Measurements from ENCODE around the gene NPIPB8.
"Not testable (repeated sequence)": the region's sequence is repeated elsewhere in the genome, so short reads cannot be mapped to it uniquely, and the experiment has no call there.

The NPIPB8 gene

DNA sequence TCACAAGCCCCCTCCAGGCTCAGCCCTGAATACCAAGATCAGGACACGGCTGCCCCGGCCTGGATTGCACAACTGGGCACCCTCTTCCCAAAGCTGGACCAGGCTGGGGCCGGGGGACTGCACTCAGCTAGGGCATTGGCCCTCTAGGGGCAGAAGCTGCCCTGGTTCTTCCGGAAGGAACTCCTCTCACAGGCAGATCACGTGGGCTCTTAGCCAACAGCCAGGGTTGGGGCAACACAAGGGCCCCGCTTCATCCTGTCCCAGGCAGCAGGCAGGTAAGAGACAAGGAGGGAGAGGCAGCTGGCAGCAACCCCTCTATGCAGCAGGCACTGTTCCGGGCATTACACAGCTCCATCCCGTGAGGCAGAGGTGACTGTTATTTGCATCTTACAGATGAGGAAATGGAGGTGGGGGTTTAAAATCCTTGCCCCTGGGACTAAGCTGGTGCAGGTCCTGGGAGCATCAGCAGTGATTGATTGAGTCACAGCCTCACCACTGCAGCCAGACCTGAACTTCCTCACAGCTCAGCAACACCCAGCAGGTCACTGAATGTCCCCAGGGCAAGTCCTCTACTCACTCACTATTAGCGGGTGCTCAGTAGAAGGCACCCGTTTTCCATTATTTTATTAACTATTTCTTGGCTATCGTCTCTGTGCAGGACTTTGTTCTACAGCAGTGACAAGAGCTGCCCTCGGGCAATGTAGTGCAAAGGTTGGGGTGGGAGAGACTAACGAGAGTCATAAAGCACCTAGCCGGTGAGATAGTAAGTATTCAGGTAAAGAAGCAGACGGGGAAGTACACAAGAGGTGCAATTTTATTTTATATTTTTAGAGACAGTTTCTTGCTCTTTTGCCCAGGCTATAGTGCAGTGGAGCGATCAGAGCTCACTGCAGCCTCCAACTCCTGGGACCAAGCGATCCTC lies 25.2 kb upstream of the NPIPB8 start:
- H3K9ac ChIP-seq (ENCODE audit: low read depth, low read length); H3K9me3 ChIP-seq (ENCODE audit: control insufficient read depth, insufficient read depth, low read length); H3K36me3 ChIP-seq (ENCODE audit: insufficient read depth, low read length): not testable (repeated sequence)
- peaks cover 15% of the 10 kb centered on the region; the same call in 1 of the 2 replicates for H3K4me1 ChIP-seq (ENCODE audit: insufficient read depth, low read length)

- H3K9me3 ChIP-seq (ENCODE audit: control insufficient read depth, insufficient read depth, low read length), result not testable (repeated sequence)
Measured at GRCh38 chr16:28613912-28614311, 24.0 kb upstream of the NPIPB8 start.

GRCh38 chr16:28614561-28614960 lies 23.3 kb upstream of the NPIPB8 start:
- not testable (repeated sequence) for H3K9me3 ChIP-seq (ENCODE audit: control insufficient read depth, insufficient read depth, low read length); H3K36me3 ChIP-seq (ENCODE audit: insufficient read depth, low read length); H3K9ac ChIP-seq (ENCODE audit: low read depth, low read length)
- peaks cover 12% of the 10 kb centered on the region; the same call in 1 of the 2 replicates for H3K4me1 ChIP-seq (ENCODE audit: insufficient read depth, low read length)

More at GRCh38 chr16:28613912-28614311, 24.0 kb upstream of the NPIPB8 start:
- not testable (repeated sequence) for H3K9ac ChIP-seq (ENCODE audit: low read depth, low read length); H3K36me3 ChIP-seq (ENCODE audit: insufficient read depth, low read length)
- H3K4me1 ChIP-seq (ENCODE audit: insufficient read depth, low read length), result peaks cover 16% of the 10 kb centered on the region; the same call in 1 of the 2 replicates

DNA sequence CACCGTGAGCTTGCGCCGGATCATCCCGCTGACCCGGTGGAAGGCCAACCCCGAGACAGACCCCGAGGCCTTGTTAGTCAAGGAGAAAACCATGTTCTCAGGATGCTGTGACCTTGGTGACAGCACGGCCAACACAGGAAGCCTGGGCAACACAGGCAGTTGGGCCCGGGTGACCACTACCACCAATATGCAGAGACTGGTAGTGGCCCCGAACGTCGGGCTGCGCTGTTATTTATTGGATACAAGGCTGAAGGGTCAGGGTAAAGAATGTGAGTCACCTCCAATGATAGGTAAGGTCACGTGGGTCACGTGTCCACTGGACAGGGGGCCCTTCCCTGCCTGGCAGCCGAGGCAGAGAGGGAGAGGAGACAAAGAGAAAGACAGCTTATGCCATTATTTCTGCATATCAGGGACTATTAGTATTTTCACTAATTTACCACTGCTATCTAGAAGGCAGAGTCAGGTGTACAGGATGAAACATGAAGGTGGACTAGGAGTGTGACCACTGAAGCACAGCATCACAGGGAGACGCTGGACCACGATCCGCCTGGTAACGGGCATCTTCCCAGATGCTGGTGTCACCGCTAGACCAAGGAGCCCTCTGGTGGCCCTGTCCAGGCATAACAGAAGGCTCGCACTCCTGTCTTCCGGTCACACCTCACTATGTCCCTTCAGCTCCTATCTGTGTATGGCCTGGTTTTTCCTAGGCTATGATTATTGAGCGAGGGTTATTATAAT lies 22.2 kb upstream of the NPIPB8 start:
- H3K9me3 ChIP-seq (ENCODE audit: control insufficient read depth, insufficient read depth, low read length); H3K36me3 ChIP-seq (ENCODE audit: insufficient read depth, low read length); H3K4me1 ChIP-seq (ENCODE audit: insufficient read depth, low read length); H3K9ac ChIP-seq (ENCODE audit: low read depth, low read length): not testable (repeated sequence)

- not testable (repeated sequence) for H3K36me3 ChIP-seq (ENCODE audit: insufficient read depth, low read length); H3K4me1 ChIP-seq (ENCODE audit: insufficient read depth, low read length); H3K9me3 ChIP-seq (ENCODE audit: control insufficient read depth, insufficient read depth, low read length); H3K9ac ChIP-seq (ENCODE audit: low read depth, low read length)
Measured at GRCh38 chr16:28616224-28616577, 21.7 kb upstream of the NPIPB8 start.

DNA sequence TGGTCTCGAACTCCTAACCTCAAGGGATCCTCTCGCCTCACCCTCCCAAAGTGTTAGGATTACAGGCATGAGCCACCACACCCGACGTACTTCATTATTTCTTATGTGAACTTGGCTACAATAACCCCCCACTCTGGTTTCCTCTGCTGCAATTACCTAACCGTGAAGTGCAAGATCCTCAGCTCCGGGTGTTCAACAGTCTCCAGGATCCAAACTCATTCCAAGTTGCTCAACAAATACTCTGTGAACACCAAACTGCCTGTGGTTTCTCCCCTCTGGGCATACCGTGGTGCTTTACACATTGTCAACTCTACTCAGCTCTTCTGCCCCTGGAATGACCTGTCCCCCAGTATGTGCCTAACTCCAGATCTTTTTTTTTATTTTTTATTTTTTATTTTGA lies 21.2 kb upstream of the NPIPB8 start:
- H3K9me3 ChIP-seq (ENCODE audit: control insufficient read depth, insufficient read depth, low read length), result no peaks in the 10 kb centered on the region
- peaks cover 8% of the 10 kb centered on the region; the same call in 1 of the 2 replicates for H3K4me1 ChIP-seq (ENCODE audit: insufficient read depth, low read length)
- no peak overlapping the region for H3K9ac ChIP-seq (ENCODE audit: low read depth, low read length)
- no peaks in the 10 kb centered on the region for H3K36me3 ChIP-seq (ENCODE audit: insufficient read depth, low read length)

GRCh38 chr16:28617874-28618273 lies 20.0 kb upstream of the NPIPB8 start:
- Histone ChIP-seq H3K9ac (ENCODE audit: low read depth, low read length) (no peak overlapping the region), H3K4me1 (ENCODE audit: insufficient read depth, low read length) (peaks cover 13% of the 10 kb centered on the region; the same call in 1 of the 2 replicates), H3K9me3 (ENCODE audit: control insufficient read depth, insufficient read depth, low read length) (no peaks in the 10 kb centered on the region), H3K36me3 (ENCODE audit: insufficient read depth, low read length) (no peaks in the 10 kb centered on the region)

DNA sequence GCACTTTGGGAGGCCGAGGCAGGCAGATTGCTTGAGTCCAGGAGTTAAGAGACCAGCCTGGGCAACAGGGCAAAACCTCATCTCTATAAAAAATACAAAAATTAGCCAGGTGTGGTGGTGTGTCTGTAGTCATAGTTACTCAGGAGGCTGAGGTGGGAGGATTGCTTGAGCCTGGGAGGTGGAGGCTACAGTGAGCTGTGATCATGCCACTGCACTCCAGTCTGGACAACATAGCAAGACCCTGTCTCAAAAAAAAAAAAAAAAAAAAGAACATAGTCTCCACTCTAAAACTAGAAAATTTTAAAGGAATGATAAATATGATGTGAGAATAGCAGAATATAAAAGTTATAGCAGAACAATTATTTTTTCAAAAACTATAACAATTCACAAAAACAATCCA lies 17.5 kb upstream of the NPIPB8 start:
- not testable (repeated sequence) for H3K9ac ChIP-seq (ENCODE audit: low read depth, low read length); H3K36me3 ChIP-seq (ENCODE audit: insufficient read depth, low read length)

DNA sequence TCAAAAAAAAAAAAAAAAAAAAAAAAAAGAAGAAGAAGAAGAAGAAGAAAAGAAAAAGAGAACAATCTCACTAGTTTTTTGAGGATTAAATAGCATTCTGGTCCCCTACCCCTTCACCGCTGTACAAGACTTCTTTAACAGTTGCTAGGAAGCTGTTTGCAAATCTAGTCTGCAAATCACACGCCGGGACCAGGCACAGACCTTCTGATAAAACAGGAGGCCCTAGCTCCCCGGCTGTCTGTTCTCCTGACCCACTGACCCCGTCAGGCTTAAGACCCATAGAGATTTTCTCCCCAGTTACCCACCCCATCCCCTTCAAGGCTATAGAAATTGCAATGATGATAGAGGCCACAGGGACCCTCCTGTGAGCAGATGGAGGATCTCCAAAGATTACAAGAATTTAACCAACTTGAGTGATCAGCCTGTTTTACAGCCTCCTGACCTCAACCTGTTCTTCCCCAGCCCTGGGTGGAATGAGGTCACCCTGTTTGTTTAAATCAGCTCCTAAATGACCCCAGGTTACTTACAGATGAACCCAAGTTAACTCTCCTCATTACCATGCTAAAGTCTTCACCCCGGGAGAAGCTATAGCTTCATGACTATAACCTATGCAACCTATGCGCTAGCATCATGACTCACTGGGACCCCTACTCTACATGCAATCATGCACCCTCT lies 16.2 kb upstream of the NPIPB8 start:
- Histone ChIP-seq H3K4me1 (ENCODE audit: insufficient read depth, low read length) (peaks cover 13% of the 10 kb centered on the region; the same call in 1 of the 2 replicates), H3K9me3 (ENCODE audit: control insufficient read depth, insufficient read depth, low read length) (no peaks in the 10 kb centered on the region), H3K9ac (ENCODE audit: low read depth, low read length) (no peak overlapping the region), H3K36me3 (ENCODE audit: insufficient read depth, low read length) (no peaks in the 10 kb centered on the region)

More for the DNA sequence above, 17.5 kb upstream of the NPIPB8 start:
- H3K4me1 ChIP-seq (ENCODE audit: insufficient read depth, low read length), result peaks cover 13% of the 10 kb centered on the region; the same call in 1 of the 2 replicates
- not testable (repeated sequence) for H3K9me3 ChIP-seq (ENCODE audit: control insufficient read depth, insufficient read depth, low read length)

DNA sequence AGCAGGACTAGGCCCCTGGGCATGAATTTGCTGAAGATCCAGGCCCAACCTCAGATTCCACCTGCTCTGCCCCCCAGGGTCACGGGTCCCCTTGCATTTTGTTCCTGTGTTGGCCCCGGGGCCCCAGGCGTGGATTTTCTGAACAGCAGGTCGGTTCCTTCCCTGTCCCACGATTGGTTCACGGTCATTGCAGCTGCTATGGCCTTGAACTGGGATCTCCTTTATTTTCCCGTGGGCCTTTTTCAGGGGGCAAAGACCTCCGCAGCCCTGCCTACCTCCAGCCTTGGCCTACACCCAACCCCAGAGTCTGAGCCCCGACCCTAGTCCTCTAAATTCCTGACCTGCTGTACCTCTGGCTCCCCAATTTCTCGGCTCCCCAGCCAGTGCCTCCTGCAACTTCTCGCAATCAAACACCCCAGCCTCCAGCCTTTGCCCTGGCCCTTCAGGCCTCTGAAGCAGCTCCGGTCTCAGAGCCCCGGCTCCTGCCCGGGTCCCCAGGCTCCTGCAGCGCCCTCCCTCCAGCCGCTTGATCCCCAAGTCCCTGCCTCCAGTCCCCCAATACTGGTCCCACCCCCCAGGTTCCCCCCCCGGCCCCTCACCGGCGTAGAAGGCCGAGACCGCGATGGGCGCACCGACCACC lies 15.2 kb upstream of the NPIPB8 start:
- H3K9ac ChIP-seq (ENCODE audit: low read depth, low read length); H3K9me3 ChIP-seq (ENCODE audit: control insufficient read depth, insufficient read depth, low read length); H3K4me1 ChIP-seq (ENCODE audit: insufficient read depth, low read length); H3K36me3 ChIP-seq (ENCODE audit: insufficient read depth, low read length): not testable (repeated sequence)

DNA sequence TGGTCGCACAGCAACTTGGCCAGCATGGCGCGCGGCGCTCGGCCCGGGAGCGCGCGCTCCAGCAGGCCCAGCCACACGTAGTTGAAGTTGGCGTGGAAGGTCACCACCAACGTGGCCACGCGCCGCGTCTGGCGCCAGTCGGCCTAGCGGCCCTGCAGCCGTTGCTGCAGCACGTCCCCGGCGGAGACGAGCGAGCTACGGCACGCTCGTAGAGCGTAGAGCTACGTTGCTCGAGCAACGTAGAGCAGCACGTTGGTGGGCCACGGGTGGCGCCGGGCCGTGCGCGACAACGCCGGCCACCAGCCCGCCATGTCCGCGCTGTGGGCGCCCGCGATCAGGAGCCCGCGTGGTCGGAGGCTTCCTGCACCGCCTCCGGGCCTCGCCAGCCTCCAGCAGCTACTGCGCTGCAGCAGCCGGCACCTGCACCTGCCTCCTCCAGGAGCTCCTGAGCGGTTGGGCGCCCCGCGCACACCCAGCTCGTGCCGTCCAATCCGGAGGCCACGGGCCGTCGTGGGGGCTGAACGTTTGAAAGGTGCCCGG lies 14.6 kb upstream of the NPIPB8 start:
- no peak overlapping the region for H3K9ac ChIP-seq (ENCODE audit: low read depth, low read length)
- H3K4me1 ChIP-seq (ENCODE audit: insufficient read depth, low read length), result peaks cover 8% of the 10 kb centered on the region; the same call in 1 of the 2 replicates
- no peaks in the 10 kb centered on the region for H3K9me3 ChIP-seq (ENCODE audit: control insufficient read depth, insufficient read depth, low read length)
- H3K36me3 ChIP-seq (ENCODE audit: insufficient read depth, low read length), result no peaks in the 10 kb centered on the region

DNA sequence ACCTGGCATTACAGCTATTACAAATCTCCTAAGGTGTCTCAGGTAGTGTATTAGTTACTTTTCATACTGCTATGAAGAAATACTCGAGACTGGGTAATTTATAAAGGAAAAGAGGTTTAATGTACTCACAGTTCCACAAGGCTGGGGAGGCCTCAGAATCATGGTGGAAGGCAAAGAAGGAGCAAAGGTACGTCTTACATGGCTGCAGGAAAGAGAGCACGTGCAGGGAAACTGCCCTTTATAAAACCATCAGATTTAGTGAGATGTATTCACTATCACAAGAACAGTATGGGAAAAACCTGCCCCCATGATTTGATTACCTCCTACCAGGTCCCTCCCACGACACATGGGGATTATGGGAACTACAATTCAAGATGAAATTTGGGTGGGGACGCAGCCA lies 7.0 kb upstream of the NPIPB8 start:
- not testable (repeated sequence) for H3K36me3 ChIP-seq (ENCODE audit: insufficient read depth, low read length); H3K4me1 ChIP-seq (ENCODE audit: insufficient read depth, low read length); H3K9ac ChIP-seq (ENCODE audit: low read depth, low read length); H3K9me3 ChIP-seq (ENCODE audit: control insufficient read depth, insufficient read depth, low read length)

DNA sequence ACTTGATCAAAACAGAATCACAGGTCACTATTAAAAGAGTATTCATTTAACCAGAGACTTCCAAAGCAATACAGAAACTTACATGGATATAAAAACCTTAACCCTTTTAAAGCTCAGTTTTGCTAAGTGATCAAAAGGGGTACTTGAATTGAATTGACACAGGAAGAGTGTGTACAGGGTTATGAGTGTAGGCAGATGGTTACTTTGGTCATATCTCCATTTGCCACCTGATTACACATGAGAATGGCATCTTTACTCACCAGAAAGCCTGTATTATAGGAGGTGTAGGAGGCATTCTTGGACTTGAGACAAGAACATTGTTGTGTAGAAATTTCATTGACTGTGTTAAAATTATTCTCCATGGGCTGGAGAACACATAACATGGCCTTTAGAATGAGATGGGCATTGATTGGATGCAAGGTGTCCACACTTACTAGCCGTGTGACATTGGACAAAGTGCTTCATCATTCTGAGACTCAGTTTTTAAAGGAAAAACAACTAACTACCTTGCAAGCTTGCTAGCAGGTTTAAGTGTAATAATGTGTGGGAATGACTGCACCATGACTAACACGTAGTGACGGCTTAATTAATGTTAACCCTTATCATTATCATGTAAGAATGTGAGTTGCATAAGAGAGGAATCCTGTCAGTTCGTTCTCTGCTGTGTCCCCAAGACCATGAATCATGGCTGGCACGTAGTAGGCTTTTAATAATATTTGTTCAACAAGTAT lies 1.6 kb upstream of the NPIPB8 start:
- H3K9ac ChIP-seq (ENCODE audit: low read depth, low read length); H3K9me3 ChIP-seq (ENCODE audit: control insufficient read depth, insufficient read depth, low read length); H3K36me3 ChIP-seq (ENCODE audit: insufficient read depth, low read length); H3K4me1 ChIP-seq (ENCODE audit: insufficient read depth, low read length): not testable (repeated sequence)

Measured in ES-I3 (cell line).